Measurements from ENCODE around the gene PNMA8C. TPM values are rescaled to one million over a fixed set of nuclear protein-coding genes. Genes with fewer than 3 reads are reported as not detected.

PNMA8C gene
- total RNA-seq, 1 donor from 2014 or later, result 0.98 TPM

GRCh38 chr19:46463516-46463915 is 34.8 kb upstream of the PNMA8C start:
- no peaks in the 10 kb centered on the region for H3K36me3 ChIP-seq (ENCODE audit: insufficient read depth, low read length)
- H3K9me3 Mint-ChIP-seq (ENCODE audit: unreplicated experiment), result peaks cover 5% of the 10 kb centered on the region

GRCh38 chr19:46461537-46461936 is 32.8 kb upstream of the PNMA8C start:
- no peak overlapping the region for H3K27ac ChIP-seq (ENCODE audit: low read depth, low read length)
- H3K4me1 ChIP-seq (ENCODE audit: insufficient read depth, low read length), result peaks cover 4% of the 10 kb centered on the region
- Mint-ChIP-seq H3K27ac (ENCODE audit: unreplicated experiment) (no peak overlapping the region), H3K4me1 (ENCODE audit: low read depth, unreplicated experiment) (peaks cover 2% of the 10 kb centered on the region), H3K36me3 (ENCODE audit: low read depth, unreplicated experiment) (no peaks in the 10 kb centered on the region), H3K27me3 (ENCODE audit: low read depth, unreplicated experiment) (no peaks in the 10 kb centered on the region), H3K4me3 (ENCODE audit: unreplicated experiment) (no peak overlapping the region), H3K9me3 (ENCODE audit: unreplicated experiment) (no peaks in the 10 kb centered on the region)
- no peak overlapping the region for H3K4me2 ChIP-seq (ENCODE audit: low read length)
- no peaks in the 10 kb centered on the region for H3K9me3 ChIP-seq (ENCODE audit: insufficient read depth, low read depth, low read length)
- H3K4me3 ChIP-seq (ENCODE audit: insufficient read depth, low read depth, low read length), result no peak overlapping the region
- no peak overlapping the region for H2AFZ ChIP-seq (ENCODE audit: low read depth, low read length)
- no peak overlapping the region for H3K9ac ChIP-seq (ENCODE audit: low read length)
- no peaks in the 10 kb centered on the region for H3K27me3 ChIP-seq (ENCODE audit: insufficient read depth, low read length)
- H3K79me2 ChIP-seq (ENCODE audit: insufficient read depth, low read length), result no peaks in the 10 kb centered on the region
- TF ChIP-seq EZH2 (IDR thresholded peaks at IDR 0.05; ENCODE audit: insufficient read depth, low read length), result no peak
- no peak for TF ChIP-seq CTCF (IDR thresholded peaks at IDR 0.05; ENCODE audit: insufficient read depth, low read depth, low read length)
- DNase-seq (ENCODE audit: low read depth) (no peak), FAIRE-seq (no peak)
- H3K36me3 ChIP-seq (ENCODE audit: insufficient read depth, low read length), result no peaks in the 10 kb centered on the region
- no peaks in the 10 kb centered on the region for H4K20me1 ChIP-seq (ENCODE audit: insufficient read depth, low read length)

More at GRCh38 chr19:46463516-46463915, 34.8 kb upstream of the PNMA8C start:
- no peaks in the 10 kb centered on the region for H3K79me2 ChIP-seq (ENCODE audit: insufficient read depth, low read length)
- no peaks in the 10 kb centered on the region for H4K20me1 ChIP-seq (ENCODE audit: insufficient read depth, low read length)
- no peak overlapping the region for H3K27ac ChIP-seq (ENCODE audit: low read depth, low read length)
- no peaks in the 10 kb centered on the region for H3K9me3 ChIP-seq (ENCODE audit: insufficient read depth, low read depth, low read length)
- H3K4me2 ChIP-seq (ENCODE audit: low read length), result no peak overlapping the region
- no peak for FAIRE-seq
- Mint-ChIP-seq H3K4me1 (ENCODE audit: low read depth, unreplicated experiment) (peaks cover 11% of the 10 kb centered on the region), H3K36me3 (ENCODE audit: low read depth, unreplicated experiment) (peaks cover 7% of the 10 kb centered on the region), H3K4me3 (ENCODE audit: unreplicated experiment) (no peak overlapping the region), H3K27me3 (ENCODE audit: low read depth, unreplicated experiment) (no peaks in the 10 kb centered on the region), H3K27ac (ENCODE audit: unreplicated experiment) (no peak overlapping the region)
- TF ChIP-seq EZH2 (IDR thresholded peaks at IDR 0.05; ENCODE audit: insufficient read depth, low read length), result no peak
- no peak for TF ChIP-seq CTCF (IDR thresholded peaks at IDR 0.05; ENCODE audit: insufficient read depth, low read depth, low read length)
- peaks cover 12% of the 10 kb centered on the region for H3K4me1 ChIP-seq (ENCODE audit: insufficient read depth, low read length)
- no peaks in the 10 kb centered on the region for H3K27me3 ChIP-seq (ENCODE audit: insufficient read depth, low read length)
- DNase-seq (ENCODE audit: low read depth), result no peak
- no peak overlapping the region for H3K9ac ChIP-seq (ENCODE audit: low read length)
- H3K4me3 ChIP-seq (ENCODE audit: insufficient read depth, low read depth, low read length), result no peak overlapping the region
- H2AFZ ChIP-seq (ENCODE audit: low read depth, low read length), result no peak overlapping the region

- H3K9ac ChIP-seq (ENCODE audit: low read length), result no peak overlapping the region
- no peaks in the 10 kb centered on the region for H3K27me3 Mint-ChIP-seq (ENCODE audit: low read depth, unreplicated experiment)
- no peak for FAIRE-seq
- no peak overlapping the region for H3K27ac ChIP-seq (ENCODE audit: low read depth, low read length)
- no peaks in the 10 kb centered on the region for H3K4me1 ChIP-seq (ENCODE audit: insufficient read depth, low read length)
- H3K27ac Mint-ChIP-seq (ENCODE audit: unreplicated experiment), result no peak overlapping the region
- no peaks in the 10 kb centered on the region for H3K36me3 Mint-ChIP-seq (ENCODE audit: low read depth, unreplicated experiment)
- no peak overlapping the region for H2AFZ ChIP-seq (ENCODE audit: low read depth, low read length)
- no peak for TF ChIP-seq EZH2 (IDR thresholded peaks at IDR 0.05; ENCODE audit: insufficient read depth, low read length)
- no peak for TF ChIP-seq CTCF (IDR thresholded peaks at IDR 0.05; ENCODE audit: insufficient read depth, low read depth, low read length)
- no peaks in the 10 kb centered on the region for H3K36me3 ChIP-seq (ENCODE audit: insufficient read depth, low read length)
- no peaks in the 10 kb centered on the region for H3K4me1 Mint-ChIP-seq (ENCODE audit: low read depth, unreplicated experiment)
- DNase-seq (ENCODE audit: low read depth), result no peak
- no peaks in the 10 kb centered on the region for H3K27me3 ChIP-seq (ENCODE audit: insufficient read depth, low read length)
- H3K9me3 Mint-ChIP-seq (ENCODE audit: unreplicated experiment), result no peaks in the 10 kb centered on the region
- no peaks in the 10 kb centered on the region for H3K79me2 ChIP-seq (ENCODE audit: insufficient read depth, low read length)
- H3K4me2 ChIP-seq (ENCODE audit: low read length), result no peak overlapping the region
- H4K20me1 ChIP-seq (ENCODE audit: insufficient read depth, low read length), result no peaks in the 10 kb centered on the region
- no peak overlapping the region for H3K4me3 Mint-ChIP-seq (ENCODE audit: unreplicated experiment)
- no peaks in the 10 kb centered on the region for H3K9me3 ChIP-seq (ENCODE audit: insufficient read depth, low read depth, low read length)
- H3K4me3 ChIP-seq (ENCODE audit: insufficient read depth, low read depth, low read length), result no peak overlapping the region
Measured at GRCh38 chr19:46460981-46461380, 32.2 kb upstream of the PNMA8C start.

Measured in astrocyte (in vitro differentiated cells and primary cell).